Activated naive CD4-positive, alpha-beta T cell treated with Interleukin-2 at 50 U/mL for 16 hours (primary cell): ENCODE measurements around the gene DPP10.
"Not testable (repeated sequence)": the region's sequence is repeated elsewhere in the genome, so short reads cannot be mapped to it uniquely, and the experiment has no call there.

ENCODE experiments used
- DNase-seq: peaks from one replicate; pipeline ENCODE4 v3.0.0-alpha.2; 2020

DPP10 gene

DNA sequence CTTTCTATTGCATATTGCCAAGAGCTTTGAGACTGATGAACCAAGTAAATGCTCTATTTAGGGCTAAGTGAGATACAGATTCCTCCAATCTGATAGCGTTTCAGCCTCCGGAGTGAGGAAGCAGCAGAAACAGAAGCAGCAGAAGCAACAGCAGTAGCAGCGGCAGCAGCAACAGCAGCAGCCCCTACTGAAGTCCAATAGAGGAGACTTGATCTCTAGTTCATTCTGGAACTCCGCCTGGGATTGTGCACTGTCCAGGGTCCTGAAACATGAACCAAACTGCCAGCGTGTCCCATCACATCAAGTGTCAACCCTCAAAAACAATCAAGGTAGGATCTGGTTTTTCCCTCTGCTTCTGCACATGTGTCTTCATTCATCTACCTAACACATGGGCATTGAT, at the start of gene DPP10:
Gene DPP10 (plus strand): TSS at position 132 of the 400 bp plus-strand sequence.
- no peak for DNase-seq

DNA sequence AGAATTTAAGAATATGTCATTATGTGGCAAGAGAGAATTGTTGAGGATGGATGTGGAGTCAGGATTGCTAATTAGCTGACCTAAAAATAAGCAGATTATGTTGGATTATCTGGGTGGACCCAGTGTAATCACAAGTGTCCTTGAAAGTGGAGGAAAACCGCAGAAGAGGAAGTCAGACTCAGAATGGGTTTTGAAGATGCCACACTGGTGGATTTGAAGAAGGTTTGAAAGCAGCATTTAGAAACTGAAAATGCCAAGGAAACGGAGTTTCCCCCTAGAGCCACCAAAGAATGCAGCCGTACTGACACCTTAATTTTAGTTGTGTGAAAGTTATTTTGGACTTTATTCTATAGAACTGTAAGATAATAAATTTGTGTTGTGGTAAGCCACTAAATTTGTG, 41.6 kb upstream of the DPP10 start:
- no peak for DNase-seq

- no peak for DNase-seq
Observed at GRCh38 chr2:114405247-114406116, 37.0 kb upstream of the DPP10 start.

- DNase-seq = no peak
Observed at GRCh38 chr2:114406347-114406746, 36.1 kb upstream of the DPP10 start.

GRCh38 chr2:114407353-114407752, 35.1 kb upstream of the DPP10 start:
- not testable (repeated sequence) for DNase-seq

DNA sequence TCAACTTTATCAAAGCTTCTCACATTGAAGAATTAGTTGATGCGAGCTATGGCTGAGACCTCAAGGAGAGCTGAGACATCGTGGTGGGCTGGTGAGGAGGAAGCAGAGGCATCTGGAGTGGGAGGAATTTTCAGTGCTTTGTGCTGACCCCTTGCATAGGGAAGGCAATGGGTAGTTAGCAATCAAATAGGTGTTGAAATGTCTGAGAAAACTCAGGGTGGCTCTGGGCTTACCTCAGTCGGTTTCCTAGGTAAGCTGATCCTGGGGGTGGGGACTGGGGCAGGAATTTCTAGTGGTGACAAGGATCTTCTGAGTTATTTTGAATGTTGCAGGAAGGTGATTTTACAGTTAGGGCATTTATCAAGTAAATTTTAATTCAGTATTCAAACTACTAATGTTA, 20.7 kb upstream of the DPP10 start:
- no peak for DNase-seq

GRCh38 chr2:114424699-114425098, 17.7 kb upstream of the DPP10 start:
- DNase-seq = no peak

- no peak for DNase-seq
Observed at GRCh38 chr2:114426756-114427155, 15.7 kb upstream of the DPP10 start.

DNA sequence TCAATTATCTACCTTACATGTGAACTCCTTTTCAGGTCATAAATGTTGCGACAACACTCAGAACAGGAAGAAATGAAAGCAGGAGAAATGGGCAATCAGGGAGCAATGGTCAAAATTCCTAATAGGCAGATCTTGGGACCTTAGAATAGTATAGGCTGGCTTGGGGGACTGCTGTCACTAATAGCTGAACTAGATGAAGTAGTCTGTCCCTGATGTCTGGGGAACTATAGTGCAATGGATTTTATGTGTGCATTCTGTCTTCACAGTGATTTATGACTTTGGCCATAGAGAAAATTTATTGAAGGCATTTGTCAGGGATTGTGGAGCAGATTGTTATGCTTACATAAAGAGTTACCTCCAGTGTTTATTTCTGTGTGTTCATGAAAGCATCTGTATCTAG, 6.1 kb upstream of the DPP10 start:
- DNase-seq = no peak

GRCh38 chr2:114446571-114446970, 4.1 kb downstream of the DPP10 start:
- no peak for DNase-seq

- no peak for DNase-seq
Observed at GRCh38 chr2:114450639-114451038, 8.2 kb downstream of the DPP10 start.

DNA sequence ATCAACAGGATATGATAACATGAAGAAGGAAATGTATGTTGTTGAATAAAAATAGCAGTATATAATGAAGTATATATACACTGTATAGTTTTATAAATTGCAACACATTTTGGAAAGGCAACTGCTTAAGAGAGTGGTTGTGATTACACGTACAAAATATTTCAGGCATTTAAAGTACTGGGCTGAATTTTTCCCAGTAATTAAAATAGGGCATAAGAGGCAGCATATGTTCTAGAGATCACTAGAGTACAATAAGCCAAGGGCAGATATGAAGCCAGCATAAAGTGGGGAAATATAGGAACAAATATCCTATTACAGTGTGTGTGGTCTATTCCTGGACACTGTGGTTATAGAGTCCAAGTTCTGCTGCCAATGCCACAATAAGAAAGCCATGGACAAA, 14.1 kb downstream of the DPP10 start:
- DNase-seq = no peak

GRCh38 chr2:114457956-114458355, 15.5 kb downstream of the DPP10 start:
- DNase-seq = no peak

GRCh38 chr2:114461116-114461515, 18.7 kb downstream of the DPP10 start:
- no peak for DNase-seq

DNA sequence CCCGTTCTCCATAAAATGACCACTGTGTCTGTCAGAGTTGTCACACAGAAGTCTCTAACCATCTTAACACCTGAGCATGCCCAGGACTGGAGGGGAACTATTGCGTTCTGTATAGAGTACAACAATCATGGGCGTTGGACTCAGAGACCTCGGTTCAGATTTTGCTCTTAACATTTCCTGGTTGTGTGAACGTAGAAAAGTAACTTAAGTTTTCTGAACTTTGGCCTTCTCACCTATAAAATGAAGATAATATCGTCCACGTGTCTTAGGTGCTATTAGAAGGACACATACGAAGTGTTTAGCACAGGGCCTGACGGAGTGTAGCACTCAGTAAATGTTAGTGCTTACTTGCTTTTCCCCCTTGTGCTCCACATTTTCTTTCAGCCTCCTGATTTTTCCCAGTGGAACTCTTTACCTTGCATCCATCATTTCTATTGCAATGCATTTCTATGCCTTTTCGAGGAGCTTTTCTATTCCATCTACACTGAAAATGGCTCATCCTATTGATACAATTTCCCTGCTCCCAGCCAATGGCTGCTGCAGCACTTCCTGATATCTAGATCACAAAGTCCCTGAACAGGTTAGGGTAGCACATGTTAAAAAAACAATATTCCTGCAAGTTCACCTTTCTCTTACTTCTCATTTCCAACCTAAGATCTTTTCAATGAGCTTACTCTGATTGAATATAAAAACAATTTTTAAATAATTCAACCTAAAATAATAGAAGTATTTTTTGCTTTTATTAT, 22.7 kb downstream of the DPP10 start:
- no peak for DNase-seq

- no peak for DNase-seq
Observed at GRCh38 chr2:114468343-114468742, 25.9 kb downstream of the DPP10 start.

- DNase-seq = no peak
Observed at GRCh38 chr2:114472246-114472645, 29.8 kb downstream of the DPP10 start.

DNA sequence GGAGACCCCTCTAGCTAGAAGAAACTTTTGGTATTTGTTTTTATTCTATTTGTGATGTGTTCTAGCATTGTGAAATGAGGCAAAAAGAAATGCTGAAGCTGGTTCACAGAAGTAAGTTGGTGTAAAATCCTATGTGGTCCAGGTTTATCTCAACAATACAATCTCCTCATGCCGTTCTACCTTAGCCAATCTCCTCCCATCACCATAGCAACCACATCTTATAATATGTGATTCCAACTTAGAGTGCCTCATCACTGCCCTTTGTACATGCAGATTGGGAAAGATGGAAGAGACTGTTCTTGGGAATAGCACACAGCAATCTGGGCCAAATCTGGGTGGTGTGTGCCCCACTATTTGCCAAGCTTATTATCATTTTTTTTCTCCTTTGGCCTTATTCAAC, 30.3 kb downstream of the DPP10 start:
- DNase-seq = no peak

GRCh38 chr2:114488841-114489530, 46.5 kb downstream of the DPP10 start:
- DNase-seq = no peak

DNA sequence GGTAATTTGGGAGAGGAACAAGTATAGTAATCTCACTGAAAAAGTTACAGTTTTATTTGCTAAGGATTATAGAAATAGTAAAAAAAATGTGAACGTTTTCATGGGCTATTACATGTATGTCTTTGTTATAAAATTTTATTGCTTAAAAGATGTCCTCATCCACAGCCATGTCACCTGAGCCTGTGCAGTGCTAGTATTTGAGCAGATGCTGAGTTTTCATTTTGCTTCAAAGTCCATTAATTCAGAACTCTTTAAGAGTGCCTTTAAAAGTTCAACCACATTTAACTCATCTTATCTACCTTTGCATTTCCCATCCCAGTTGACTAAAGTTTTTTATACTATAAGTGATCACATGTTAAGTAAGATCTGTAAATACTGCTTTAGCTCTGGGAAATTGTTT, 52.6 kb downstream of the DPP10 start:
- DNase-seq = no peak

DNA sequence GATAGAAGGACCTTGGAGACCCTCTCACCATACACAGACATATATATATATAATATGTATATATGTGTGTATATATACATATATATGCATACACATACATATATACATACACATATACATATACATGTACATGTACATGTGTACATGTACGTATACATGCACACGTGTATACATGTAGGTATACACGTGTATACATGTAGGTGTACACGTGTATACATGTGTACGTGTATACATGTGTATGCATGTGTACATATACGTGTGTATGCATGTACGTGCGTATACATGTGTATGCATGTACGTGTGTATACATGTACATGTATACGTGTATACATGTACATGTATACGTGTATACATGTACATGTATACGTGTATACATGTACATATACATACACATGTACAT, 54.5 kb downstream of the DPP10 start:
- no peak for DNase-seq

DNA sequence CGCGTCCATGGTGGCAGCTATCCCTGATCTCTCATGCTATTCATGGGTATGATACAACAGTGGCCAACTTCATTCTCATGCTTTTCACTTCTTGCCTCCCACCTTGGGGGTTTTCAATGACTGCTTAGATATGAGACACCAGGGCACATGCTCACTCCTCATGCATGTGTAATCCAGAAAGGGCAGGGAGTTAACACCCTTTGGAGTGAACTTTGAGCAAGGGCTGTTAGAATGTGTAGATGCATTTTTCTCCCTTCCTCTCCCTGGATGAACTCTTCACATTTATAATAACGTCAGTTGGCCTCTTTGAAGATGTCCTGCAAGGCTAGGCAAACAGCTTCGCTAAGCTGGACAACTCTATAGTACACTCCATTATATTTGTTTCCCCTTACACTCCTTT, 56.7 kb downstream of the DPP10 start:
- DNase-seq = no peak

DNA sequence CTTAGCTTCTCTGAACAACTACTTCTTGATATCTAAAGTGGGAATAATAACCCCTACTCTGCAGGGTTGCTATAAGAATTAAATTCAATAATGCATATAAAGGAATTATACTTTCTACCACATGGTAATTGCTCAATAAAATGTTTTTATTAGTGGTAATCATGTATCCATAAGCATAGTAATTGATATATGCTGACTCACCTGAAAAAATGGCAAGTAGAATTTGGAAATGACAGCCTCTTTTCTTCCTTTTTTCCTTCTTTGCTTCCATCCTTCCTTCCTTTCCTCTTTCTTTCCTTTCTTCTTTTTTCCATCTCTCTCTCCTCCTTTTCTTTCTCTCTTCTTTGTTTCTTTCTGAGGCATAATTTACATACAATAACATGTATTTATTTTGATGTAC, 65.3 kb downstream of the DPP10 start:
- DNase-seq = no peak

DNA sequence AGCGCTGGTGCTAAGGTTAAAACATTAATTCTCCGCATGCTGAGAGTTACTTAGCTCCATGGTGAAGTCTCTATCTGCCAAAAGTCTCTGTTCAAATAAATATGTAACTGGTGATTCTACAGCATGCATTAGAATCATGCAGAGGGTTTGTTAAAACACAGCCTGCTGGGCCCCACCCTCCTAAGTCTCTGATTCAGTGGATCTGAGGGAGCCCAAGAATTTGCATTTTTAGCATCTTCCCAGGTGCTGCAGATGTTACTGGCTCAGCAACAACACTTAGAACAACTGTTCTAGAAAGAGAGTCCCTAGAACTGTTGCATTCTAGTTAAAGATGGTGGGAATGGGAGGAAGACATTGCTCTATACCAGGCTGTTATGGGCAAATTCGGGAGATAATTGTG, 73.4 kb downstream of the DPP10 start:
- DNase-seq = no peak
